Measurements from ENCODE around the gene LRRC36.

Gene LRRC36

GRCh38 chr16:67430977-67431774 lies 104.6 kb downstream of the LRRC36 start, which contains the start of gene HSD11B2:
HSD11B2 (plus strand) TSS chr16:67431121; CDS start chr16:67431249, 128 bp downstream.
- no peaks in the 10 kb centered on the region for H3K9me3 ChIP-seq (ENCODE audit: control insufficient read depth in 2 of 2, low read length in 2 of 2)
- H3K36me3 ChIP-seq (ENCODE audit: control insufficient read depth in 2 of 2, insufficient read depth in 2 of 2, low read length in 2 of 2), result peaks cover 14 to 22% of the 10 kb centered on the region in 2 donors
- peak within 1 kb of the TSS; percentile 99 to 100 for H3K9ac ChIP-seq (ENCODE audit: low read depth in 1 of 2, low read length in 2 of 2)
- peak within 1 kb of the TSS; percentile 98 to 99 for H3K27ac ChIP-seq (ENCODE audit: low read depth in 2 of 2, low read length in 2 of 2)
- peaks cover 32 to 44% of the 10 kb centered on the region in 2 donors for H3K4me1 ChIP-seq (ENCODE audit: control insufficient read depth in 2 of 2, insufficient read depth in 2 of 2, low read length in 2 of 2)
- peak within 1 kb of the TSS; percentile 88 for H3K4me3 ChIP-seq (ENCODE audit: low read length in 2 of 2)
- H3K27me3 ChIP-seq (ENCODE audit: control insufficient read depth in 2 of 2, insufficient read depth in 2 of 2, low read length in 2 of 2), result no peaks in the 10 kb centered on the region

- Histone ChIP-seq H3K4me3 (ENCODE audit: low read length in 2 of 2) (peak overlapping the region; percentile 88), H3K9ac (ENCODE audit: low read depth in 1 of 2, low read length in 2 of 2) (peak overlapping the region; percentile 93 to 100), H3K27ac (ENCODE audit: low read depth in 2 of 2, low read length in 2 of 2) (peak overlapping the region; percentile 94 to 99), H3K9me3 (ENCODE audit: control insufficient read depth in 2 of 2, low read length in 2 of 2) (no peaks in the 10 kb centered on the region), H3K4me1 (ENCODE audit: control insufficient read depth in 2 of 2, insufficient read depth in 2 of 2, low read length in 2 of 2) (peaks cover 32 to 44% of the 10 kb centered on the region in 2 donors), H3K27me3 (ENCODE audit: control insufficient read depth in 2 of 2, insufficient read depth in 2 of 2, low read length in 2 of 2) (no peaks in the 10 kb centered on the region), H3K36me3 (ENCODE audit: control insufficient read depth in 2 of 2, insufficient read depth in 2 of 2, low read length in 2 of 2) (peaks cover 20 to 29% of the 10 kb centered on the region in 2 donors)
Measured at GRCh38 chr16:67431775-67432505, 105.3 kb downstream of the LRRC36 start.

DNA sequence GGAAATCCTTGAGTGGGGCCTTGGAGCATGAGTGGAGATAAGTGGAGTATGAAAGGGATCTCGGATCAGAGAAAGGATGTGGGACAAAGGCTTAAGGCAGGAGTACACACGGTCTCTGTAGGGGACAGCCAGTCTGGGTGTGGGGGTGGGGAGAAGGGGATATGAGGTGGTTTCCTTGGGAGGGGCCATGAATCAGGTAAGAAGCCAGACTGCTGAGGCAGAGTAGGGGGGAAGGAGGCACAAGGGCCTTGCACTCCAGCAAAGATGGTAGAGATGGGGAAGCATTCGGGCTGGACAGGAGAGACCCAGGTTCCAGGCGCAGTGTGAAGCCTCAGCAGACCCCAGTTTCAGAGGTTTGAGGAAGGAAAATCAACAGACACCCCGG lies 105.9 kb downstream of the LRRC36 start:
- Histone ChIP-seq H3K27me3 (ENCODE audit: control insufficient read depth in 2 of 2, insufficient read depth in 2 of 2, low read length in 2 of 2) (no peaks in the 10 kb centered on the region), H3K9ac (ENCODE audit: low read depth in 1 of 2, low read length in 2 of 2) (peak overlapping the region; percentile 76 to 100), H3K27ac (ENCODE audit: low read depth in 2 of 2, low read length in 2 of 2) (peak overlapping the region; percentile 94 to 99), H3K4me3 (ENCODE audit: low read length in 2 of 2) (peak overlapping the region; percentile 88), H3K4me1 (ENCODE audit: control insufficient read depth in 2 of 2, insufficient read depth in 2 of 2, low read length in 2 of 2) (peaks cover 32 to 44% of the 10 kb centered on the region in 2 donors), H3K36me3 (ENCODE audit: control insufficient read depth in 2 of 2, insufficient read depth in 2 of 2, low read length in 2 of 2) (peaks cover 26 to 34% of the 10 kb centered on the region in 2 donors), H3K9me3 (ENCODE audit: control insufficient read depth in 2 of 2, low read length in 2 of 2) (no peaks in the 10 kb centered on the region)

- peaks cover 26 to 37% of the 10 kb centered on the region in 2 donors for H3K4me1 ChIP-seq (ENCODE audit: control insufficient read depth in 2 of 2, insufficient read depth in 2 of 2, low read length in 2 of 2)
- H3K27me3 ChIP-seq (ENCODE audit: control insufficient read depth in 2 of 2, insufficient read depth in 2 of 2, low read length in 2 of 2), result no peaks in the 10 kb centered on the region
- peaks cover 33 to 41% of the 10 kb centered on the region in 2 donors for H3K36me3 ChIP-seq (ENCODE audit: control insufficient read depth in 2 of 2, insufficient read depth in 2 of 2, low read length in 2 of 2)
- peak overlapping the region; percentile 88 for H3K4me3 ChIP-seq (ENCODE audit: low read length in 2 of 2)
- H3K9me3 ChIP-seq (ENCODE audit: control insufficient read depth in 2 of 2, low read length in 2 of 2), result no peaks in the 10 kb centered on the region
- peak overlapping the region; percentile 94 to 99 for H3K27ac ChIP-seq (ENCODE audit: low read depth in 2 of 2, low read length in 2 of 2)
- H3K9ac ChIP-seq (ENCODE audit: low read depth in 1 of 2, low read length in 2 of 2), result peak overlapping the region; percentile 76 to 100
Measured at GRCh38 chr16:67433131-67433719, 106.6 kb downstream of the LRRC36 start.
